HG03066 (cell line): ENCODE results near the gene C18orf32.
"Not testable (repeated sequence)": the region's sequence is repeated elsewhere in the genome, so short reads cannot be mapped to it uniquely, and the experiment has no call there.

Experiments
- ATAC-seq: cut with Tn5 transposase; IDR thresholded peaks from one replicate; pipeline ENCODE4 v1.9.1; 2021; ENCODE audit warnings: low read depth; ENCODE audit not compliant: unreplicated experiment

Gene C18orf32

GRCh38 chr18:49503931-49504330 is 16.9 kb upstream of the C18orf32 start:
- ATAC-seq = no peak

- ATAC-seq = no peak
Observed at GRCh38 chr18:49500201-49500921, 13.3 kb upstream of the C18orf32 start.

- no peak for ATAC-seq
Observed at GRCh38 chr18:49499046-49499637, 12.1 kb upstream of the C18orf32 start.

- ATAC-seq = no peak
Observed at GRCh38 chr18:49495480-49495879, 8.4 kb upstream of the C18orf32 start.

GRCh38 chr18:49495076-49495475 is 8.0 kb upstream of the C18orf32 start:
- no peak for ATAC-seq

GRCh38 chr18:49494660-49495059 is 7.6 kb upstream of the C18orf32 start:
- ATAC-seq = no peak

GRCh38 chr18:49492694-49493033 is 5.6 kb upstream of the C18orf32 start:
- no peak for ATAC-seq

- peak; percentile 79 for ATAC-seq
Observed at GRCh38 chr18:49491857-49492693, 5.0 kb upstream of the C18orf32 start, which contains the start of gene RPL17. TSS of gene RPL17 (minus strand) at chr18:49492465.

- ATAC-seq = no peak
Observed at GRCh38 chr18:49491534-49491856, 4.5 kb upstream of the C18orf32 start.

- no peak for ATAC-seq
Observed at GRCh38 chr18:49490246-49490762, 3.3 kb upstream of the C18orf32 start.

GRCh38 chr18:49487711-49488310 is 777 bp upstream of the C18orf32 start:
- no peak for ATAC-seq

- ATAC-seq = no peak
Observed at GRCh38 chr18:49486606-49486952, 455 bp downstream of the C18orf32 start.

- ATAC-seq = no peak
Observed at GRCh38 chr18:49486134-49486533, 900 bp downstream of the C18orf32 start.

GRCh38 chr18:49483198-49483597 is 3.8 kb downstream of the C18orf32 start:
- no peak for ATAC-seq

GRCh38 chr18:49481907-49482306 is 5.1 kb downstream of the C18orf32 start:
- no peak for ATAC-seq

GRCh38 chr18:49481317-49481716 is 5.7 kb downstream of the C18orf32 start:
- ATAC-seq = no peak

- ATAC-seq = no peak
Observed at GRCh38 chr18:49479381-49480137, 7.5 kb downstream of the C18orf32 start.

- no peak for ATAC-seq
Observed at GRCh38 chr18:49476664-49477411, 10.2 kb downstream of the C18orf32 start.

GRCh38 chr18:49474935-49475334 is 12.1 kb downstream of the C18orf32 start:
- not testable (repeated sequence) for ATAC-seq

GRCh38 chr18:49473721-49474120 is 13.3 kb downstream of the C18orf32 start:
- ATAC-seq = no peak
